Measurements from ENCODE around the gene GNB1L.

DNA sequence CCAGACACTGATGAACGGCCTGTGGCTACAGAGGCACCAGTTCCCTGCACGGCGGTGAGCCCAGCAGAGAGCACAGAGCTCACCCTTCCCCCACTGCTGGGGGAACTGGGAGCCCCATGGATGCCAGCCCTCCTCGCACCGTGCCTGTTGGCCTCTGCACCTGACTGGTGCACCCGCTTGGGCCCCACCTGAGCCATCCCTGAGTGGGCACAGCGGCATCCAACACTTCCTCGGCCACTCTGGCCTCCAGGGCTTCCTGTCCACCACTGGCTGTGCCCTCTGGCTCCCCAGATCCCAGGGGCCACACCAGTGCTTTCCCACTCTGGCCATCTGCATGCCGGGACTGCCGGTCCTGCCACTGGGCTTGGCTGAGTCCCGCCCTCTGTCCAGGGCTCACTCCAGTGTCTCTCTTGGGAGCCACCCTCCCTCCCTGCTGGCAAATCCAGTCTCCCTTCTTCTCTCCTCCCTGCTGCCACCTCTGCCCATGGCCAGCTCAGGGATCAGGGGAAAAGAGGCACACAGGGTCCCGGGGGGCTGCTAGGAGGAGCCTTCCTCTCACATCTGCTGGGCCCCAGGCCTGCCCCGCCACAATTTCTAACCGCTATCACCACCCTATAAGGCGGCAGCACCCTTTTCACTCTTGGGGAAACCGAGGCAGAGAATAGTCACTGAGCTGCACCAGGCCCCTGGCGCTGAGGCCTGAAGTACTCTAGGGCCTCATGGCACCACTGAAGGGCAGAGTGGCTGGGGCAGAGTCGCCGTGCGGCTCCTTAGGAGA, 33.0 kb downstream of the GNB1L start:
- TF ChIP-seq TCF4 (CRISPR knock-in tag; IDR thresholded peaks at IDR 0.05; ENCODE audit: borderline replicate concordance): no peak
- TF ChIP-seq, protein P1, sequence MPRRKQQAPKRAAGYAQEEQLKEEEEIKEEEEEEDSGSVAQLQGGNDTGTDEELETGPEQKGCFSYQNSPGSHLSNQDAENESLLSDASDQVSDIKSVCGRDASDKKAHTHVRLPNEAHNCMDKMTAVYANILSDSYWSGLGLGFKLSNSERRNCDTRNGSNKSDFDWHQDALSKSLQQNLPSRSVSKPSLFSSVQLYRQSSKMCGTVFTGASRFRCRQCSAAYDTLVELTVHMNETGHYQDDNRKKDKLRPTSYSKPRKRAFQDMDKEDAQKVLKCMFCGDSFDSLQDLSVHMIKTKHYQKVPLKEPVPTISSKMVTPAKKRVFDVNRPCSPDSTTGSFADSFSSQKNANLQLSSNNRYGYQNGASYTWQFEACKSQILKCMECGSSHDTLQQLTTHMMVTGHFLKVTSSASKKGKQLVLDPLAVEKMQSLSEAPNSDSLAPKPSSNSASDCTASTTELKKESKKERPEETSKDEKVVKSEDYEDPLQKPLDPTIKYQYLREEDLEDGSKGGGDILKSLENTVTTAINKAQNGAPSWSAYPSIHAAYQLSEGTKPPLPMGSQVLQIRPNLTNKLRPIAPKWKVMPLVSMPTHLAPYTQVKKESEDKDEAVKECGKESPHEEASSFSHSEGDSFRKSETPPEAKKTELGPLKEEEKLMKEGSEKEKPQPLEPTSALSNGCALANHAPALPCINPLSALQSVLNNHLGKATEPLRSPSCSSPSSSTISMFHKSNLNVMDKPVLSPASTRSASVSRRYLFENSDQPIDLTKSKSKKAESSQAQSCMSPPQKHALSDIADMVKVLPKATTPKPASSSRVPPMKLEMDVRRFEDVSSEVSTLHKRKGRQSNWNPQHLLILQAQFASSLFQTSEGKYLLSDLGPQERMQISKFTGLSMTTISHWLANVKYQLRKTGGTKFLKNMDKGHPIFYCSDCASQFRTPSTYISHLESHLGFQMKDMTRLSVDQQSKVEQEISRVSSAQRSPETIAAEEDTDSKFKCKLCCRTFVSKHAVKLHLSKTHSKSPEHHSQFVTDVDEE (CRISPR knock-in tag; IDR thresholded peaks at IDR 0.05): no peak
- no peak for TF ChIP-seq ZFP30 (CRISPR knock-in tag; IDR thresholded peaks at IDR 0.05)
- no peak for TF ChIP-seq RARB (CRISPR knock-in tag; IDR thresholded peaks at IDR 0.05)
- TF ChIP-seq, protein P2, sequence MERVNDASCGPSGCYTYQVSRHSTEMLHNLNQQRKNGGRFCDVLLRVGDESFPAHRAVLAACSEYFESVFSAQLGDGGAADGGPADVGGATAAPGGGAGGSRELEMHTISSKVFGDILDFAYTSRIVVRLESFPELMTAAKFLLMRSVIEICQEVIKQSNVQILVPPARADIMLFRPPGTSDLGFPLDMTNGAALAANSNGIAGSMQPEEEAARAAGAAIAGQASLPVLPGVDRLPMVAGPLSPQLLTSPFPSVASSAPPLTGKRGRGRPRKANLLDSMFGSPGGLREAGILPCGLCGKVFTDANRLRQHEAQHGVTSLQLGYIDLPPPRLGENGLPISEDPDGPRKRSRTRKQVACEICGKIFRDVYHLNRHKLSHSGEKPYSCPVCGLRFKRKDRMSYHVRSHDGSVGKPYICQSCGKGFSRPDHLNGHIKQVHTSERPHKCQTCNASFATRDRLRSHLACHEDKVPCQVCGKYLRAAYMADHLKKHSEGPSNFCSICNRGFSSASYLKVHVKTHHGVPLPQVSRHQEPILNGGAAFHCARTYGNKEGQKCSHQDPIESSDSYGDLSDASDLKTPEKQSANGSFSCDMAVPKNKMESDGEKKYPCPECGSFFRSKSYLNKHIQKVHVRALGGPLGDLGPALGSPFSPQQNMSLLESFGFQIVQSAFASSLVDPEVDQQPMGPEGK (CRISPR knock-in tag; IDR thresholded peaks at IDR 0.05; ENCODE audit: borderline replicate concordance): no peak
- TF ChIP-seq, protein P3, sequence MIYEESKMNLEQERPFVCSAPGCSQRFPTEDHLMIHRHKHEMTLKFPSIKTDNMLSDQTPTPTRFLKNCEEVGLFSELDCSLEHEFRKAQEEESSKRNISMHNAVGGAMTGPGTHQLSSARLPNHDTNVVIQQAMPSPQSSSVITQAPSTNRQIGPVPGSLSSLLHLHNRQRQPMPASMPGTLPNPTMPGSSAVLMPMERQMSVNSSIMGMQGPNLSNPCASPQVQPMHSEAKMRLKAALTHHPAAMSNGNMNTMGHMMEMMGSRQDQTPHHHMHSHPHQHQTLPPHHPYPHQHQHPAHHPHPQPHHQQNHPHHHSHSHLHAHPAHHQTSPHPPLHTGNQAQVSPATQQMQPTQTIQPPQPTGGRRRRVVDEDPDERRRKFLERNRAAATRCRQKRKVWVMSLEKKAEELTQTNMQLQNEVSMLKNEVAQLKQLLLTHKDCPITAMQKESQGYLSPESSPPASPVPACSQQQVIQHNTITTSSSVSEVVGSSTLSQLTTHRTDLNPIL (CRISPR knock-in tag; IDR thresholded peaks at IDR 0.05; ENCODE audit: low read depth): no peak
- TF ChIP-seq GLIS3 (CRISPR knock-in tag; IDR thresholded peaks at IDR 0.05): no peak
- no peak for TF ChIP-seq SNAI2 (CRISPR knock-in tag; IDR thresholded peaks at IDR 0.05)
- TF ChIP-seq, protein P4, sequence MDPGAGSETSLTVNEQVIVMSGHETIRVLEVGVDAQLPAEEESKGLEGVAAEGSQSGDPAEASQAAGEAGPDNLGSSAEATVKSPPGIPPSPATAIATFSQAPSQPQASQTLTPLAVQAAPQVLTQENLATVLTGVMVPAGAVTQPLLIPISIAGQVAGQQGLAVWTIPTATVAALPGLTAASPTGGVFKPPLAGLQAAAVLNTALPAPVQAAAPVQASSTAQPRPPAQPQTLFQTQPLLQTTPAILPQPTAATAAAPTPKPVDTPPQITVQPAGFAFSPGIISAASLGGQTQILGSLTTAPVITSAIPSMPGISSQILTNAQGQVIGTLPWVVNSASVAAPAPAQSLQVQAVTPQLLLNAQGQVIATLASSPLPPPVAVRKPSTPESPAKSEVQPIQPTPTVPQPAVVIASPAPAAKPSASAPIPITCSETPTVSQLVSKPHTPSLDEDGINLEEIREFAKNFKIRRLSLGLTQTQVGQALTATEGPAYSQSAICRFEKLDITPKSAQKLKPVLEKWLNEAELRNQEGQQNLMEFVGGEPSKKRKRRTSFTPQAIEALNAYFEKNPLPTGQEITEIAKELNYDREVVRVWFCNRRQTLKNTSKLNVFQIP (CRISPR knock-in tag; IDR thresholded peaks at IDR 0.05; ENCODE audit: borderline replicate concordance, low read depth): no peak
- no peak for TF ChIP-seq ISL1 (CRISPR knock-in tag; IDR thresholded peaks at IDR 0.05)
- TF ChIP-seq, protein P5, sequence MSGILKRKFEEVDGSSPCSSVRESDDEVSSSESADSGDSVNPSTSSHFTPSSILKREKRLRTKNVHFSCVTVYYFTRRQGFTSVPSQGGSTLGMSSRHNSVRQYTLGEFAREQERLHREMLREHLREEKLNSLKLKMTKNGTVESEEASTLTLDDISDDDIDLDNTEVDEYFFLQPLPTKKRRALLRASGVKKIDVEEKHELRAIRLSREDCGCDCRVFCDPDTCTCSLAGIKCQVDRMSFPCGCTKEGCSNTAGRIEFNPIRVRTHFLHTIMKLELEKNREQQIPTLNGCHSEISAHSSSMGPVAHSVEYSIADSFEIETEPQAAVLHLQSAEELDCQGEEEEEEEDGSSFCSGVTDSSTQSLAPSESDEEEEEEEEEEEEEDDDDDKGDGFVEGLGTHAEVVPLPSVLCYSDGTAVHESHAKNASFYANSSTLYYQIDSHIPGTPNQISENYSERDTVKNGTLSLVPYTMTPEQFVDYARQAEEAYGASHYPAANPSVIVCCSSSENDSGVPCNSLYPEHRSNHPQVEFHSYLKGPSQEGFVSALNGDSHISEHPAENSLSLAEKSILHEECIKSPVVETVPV (CRISPR knock-in tag; IDR thresholded peaks at IDR 0.05): no peak
- no peak for TF ChIP-seq OSR1 (CRISPR knock-in tag; IDR thresholded peaks at IDR 0.05)
- TF ChIP-seq CSDC2 (CRISPR knock-in tag; IDR thresholded peaks at IDR 0.05): no peak
- no peak for TF ChIP-seq ZFP3 (CRISPR knock-in tag; IDR thresholded peaks at IDR 0.05)

All from SK-N-SH treated with all-trans-retinoic acid at 6 μM for 48 hours (cell line).